GM12872 (cell line): ENCODE measurements around the gene TMCC1.

ENCODE experiments used
- TF ChIP-seq, protein P1 (sequence below): IDR thresholded peaks from 3 replicates; pipeline ENCODE4 v1.5.1; 2011; ENCODE audit warnings: low read depth, mild to moderate bottlenecking, low read length, moderate library complexity; ENCODE audit not compliant: insufficient read depth

The TMCC1 gene

DNA sequence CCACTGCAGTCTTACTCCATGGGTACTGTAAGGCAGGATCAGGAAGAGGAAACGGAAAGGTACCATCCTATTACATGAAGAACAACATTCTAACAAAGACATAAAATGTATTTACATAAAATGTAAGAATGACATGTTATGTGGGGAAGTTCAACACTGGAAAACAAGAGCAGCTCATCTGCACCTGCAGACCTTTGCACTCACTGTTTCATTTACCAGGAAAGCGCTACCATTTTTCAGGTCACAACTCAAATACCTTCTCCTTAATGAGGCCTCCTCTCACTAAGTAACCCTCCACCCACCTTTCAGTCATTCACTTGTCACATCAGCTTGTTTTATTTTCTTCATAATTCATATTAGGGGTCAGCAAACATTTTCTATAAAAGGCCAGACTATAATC, 2.6 kb downstream of the TMCC1 start:
- TF ChIP-seq, protein P1, sequence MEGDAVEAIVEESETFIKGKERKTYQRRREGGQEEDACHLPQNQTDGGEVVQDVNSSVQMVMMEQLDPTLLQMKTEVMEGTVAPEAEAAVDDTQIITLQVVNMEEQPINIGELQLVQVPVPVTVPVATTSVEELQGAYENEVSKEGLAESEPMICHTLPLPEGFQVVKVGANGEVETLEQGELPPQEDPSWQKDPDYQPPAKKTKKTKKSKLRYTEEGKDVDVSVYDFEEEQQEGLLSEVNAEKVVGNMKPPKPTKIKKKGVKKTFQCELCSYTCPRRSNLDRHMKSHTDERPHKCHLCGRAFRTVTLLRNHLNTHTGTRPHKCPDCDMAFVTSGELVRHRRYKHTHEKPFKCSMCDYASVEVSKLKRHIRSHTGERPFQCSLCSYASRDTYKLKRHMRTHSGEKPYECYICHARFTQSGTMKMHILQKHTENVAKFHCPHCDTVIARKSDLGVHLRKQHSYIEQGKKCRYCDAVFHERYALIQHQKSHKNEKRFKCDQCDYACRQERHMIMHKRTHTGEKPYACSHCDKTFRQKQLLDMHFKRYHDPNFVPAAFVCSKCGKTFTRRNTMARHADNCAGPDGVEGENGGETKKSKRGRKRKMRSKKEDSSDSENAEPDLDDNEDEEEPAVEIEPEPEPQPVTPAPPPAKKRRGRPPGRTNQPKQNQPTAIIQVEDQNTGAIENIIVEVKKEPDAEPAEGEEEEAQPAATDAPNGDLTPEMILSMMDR = no peak

DNA sequence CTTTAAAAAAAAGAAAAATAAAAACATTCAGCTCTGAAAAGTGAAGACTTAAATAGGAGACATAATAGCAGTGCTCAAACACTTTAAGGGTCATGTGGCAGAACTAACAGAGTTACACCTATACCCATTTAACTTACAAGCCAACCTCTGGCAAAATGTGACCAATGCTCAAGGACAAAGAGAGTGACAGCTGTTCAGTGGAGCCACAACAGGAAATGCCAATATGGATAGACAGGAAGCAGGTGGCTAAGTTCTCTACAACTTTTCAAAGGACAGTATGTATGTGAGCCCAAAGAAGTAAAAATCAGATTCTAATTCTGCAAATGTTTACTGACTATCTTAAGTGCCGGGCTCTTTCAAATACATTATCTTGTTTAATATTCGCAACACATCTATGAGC, 3.4 kb downstream of the TMCC1 start:
- TF ChIP-seq, protein P1 = no peak

DNA sequence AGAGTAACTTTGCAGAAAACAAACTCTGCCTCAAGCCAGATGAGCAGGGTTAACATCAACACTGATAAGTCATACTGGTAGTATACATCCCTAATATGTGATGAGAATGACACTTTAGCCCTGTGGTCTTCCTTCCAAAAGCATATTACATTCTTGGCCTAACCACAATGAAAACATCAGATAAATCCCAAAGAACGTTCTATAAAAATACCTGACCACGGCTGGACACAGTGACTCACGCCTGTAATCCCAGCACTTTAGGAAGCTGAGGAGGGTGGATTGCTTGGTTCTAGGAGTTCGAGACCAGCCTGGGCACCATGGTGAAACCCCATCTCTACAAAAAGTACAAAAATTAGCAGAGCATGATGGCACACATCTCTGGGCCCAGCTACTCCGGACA, 4.7 kb downstream of the TMCC1 start:
- TF ChIP-seq, protein P1 = no peak

DNA sequence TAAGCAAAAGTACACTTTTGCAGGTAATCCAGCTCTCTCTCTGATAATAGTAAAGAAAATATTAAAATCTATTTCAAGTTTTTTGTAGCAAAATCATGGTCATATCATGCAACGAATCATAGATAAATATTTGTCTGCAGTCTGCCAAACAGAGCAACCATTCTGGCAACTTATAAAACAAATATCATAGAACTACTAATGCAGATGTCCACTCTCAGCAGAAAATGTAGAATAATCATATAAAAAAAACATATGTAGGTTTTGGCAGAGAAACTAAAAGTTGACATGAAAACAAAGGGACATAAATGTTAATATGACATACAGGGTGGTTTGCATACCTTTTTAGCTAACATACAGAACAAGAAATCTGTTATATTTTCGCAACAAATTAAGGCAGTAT, 12.2 kb downstream of the TMCC1 start:
- TF ChIP-seq, protein P1 = no peak

DNA sequence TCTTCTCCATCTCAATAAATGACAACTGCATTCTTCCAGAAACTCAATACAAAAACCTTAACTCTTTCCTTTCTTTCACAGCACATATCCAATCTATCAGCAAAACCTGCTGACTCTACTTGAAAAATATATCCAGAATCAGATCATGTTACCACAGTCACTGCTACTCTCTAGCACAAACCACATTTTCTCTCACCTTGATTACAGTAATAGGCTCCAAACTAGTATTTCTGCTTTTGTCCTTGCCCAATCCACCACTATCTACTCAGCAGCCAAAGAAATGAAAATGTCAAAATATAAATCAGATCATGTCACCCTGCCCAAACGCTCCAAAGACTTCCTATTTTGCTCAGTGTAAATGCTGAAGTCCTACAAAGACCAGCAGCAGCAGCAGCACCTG, 15.2 kb downstream of the TMCC1 start:
- TF ChIP-seq, protein P1 = no peak

DNA sequence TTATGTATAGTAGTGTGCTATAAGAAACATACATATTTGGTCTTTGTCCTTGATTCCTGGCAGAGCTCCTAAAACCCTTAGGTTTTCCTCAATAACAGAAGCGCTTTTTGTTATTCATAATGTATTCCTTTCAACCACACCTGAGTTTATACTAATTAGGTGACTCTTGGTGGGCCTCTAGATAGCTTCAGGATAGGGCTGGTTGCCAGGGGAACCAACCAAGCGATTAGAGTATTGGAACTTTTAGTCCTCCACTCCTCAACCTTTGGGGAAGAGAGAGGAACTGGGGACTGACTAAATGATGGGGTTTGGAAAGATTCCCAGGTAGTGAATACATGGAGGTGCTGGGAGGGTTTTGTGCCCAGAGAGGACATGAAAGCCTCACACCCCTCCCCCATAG, 24.6 kb downstream of the TMCC1 start:
- TF ChIP-seq, protein P1 = no peak

DNA sequence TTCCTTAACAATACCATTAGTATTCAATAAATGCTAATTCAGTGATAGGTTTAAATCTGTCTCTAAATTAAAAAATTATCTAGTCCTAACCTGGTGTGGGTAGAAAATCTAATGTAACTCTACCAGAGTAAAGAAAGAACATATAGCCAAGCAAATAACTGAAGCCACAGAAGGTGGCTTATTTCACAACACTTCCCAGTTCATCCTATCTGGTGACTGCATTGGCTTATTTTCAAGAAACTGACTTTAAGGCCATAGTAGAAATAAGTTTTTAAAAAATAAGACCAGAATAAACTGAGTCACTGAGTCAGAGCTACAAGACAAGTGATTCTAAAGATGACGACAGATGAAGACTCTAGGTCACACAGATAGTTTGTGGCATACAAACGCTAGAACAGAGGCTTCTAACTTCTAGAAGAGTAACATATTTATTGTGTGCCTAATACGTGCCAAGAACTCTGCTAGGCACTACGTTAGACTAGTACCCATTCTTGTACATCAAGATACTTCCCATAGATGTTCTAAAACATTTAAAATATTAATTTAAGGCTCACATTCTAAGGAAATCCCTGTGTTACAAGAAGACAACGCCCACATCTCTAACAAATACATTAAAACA, 25.9 kb downstream of the TMCC1 start:
- TF ChIP-seq, protein P1 = no peak
